NCI-H2107 treated with DMSO at 0.1 percent for 48 hours (cell line): Measurements from ENCODE around the gene CEMIP2.

Source experiments
- DNase-seq: peaks from one replicate; lab custom pipeline; 2025; ENCODE audit not compliant: unreplicated experiment; lab: John Stamatoyannopoulos, UW

Gene CEMIP2

DNA sequence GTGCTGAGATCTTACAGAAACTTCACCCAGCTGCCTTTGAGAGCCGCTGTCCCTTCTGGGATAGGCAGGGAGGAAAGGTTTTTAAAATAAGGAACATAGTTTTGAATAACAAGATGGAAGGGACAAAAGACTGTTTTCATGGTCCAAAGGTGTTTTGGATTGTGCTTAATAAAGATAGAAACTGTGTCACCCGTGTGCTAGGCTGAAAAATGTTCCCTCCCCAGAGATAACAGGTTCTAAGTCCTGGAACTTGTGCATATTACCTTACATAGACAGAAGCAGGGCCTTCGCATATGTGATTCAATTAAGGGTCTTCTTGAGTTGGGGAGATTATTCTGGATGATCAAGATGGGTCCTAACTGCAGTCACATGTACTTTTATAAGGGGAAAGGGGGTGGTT lies 1.9 kb upstream of the CEMIP2 start:
- no peak for DNase-seq

DNA sequence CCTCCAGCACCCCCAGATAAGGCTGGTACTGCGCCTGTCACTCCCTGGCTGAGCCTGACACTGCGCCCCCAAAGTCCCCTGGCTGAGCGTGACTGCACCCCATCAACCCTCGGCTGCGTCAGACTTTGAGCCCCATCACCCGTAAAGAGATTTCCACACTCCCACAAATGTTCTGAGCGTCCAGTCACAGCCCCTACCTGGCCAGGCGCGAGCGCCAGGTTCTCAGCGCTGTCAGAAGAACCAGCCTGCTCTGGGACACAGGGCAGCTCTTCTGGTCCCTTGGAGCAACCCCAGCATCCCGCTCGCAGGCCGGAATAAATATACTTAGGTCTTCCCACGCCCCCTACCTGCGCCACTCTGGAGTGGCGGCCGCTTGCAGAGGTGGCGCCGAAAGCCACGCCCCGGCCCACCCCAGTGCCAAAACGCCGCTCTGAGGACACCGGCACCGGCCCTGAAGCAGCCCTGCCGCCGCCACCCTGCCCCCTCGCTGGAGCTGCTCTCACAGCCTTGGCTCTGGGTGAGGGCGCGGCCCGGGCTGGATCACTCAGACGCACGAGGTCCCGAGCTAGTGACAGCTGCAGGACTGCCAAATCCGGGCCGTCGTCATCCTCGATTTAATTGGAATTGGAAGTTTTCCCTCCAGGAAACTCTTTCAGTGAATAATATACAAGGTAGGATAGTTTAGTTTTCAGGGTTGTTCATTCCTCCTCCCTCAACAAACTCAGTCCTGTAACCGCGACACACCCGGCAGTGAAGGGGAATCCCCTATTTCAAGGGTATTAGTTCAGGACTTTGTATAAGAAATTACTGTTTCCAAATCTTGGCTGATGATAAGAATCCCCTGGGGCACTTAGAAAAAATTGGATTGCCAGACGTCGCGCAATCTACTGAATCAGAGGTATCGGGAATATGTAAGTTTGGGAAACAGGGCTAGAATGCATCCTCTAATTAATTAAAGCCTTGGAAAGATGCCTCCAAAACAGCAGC lies 1.2 kb upstream of the CEMIP2 start:
- DNase-seq: no peak

GRCh38 chr9:71767776-71768321 lies 464 bp downstream of the CEMIP2 start:
- no peak for DNase-seq

DNA sequence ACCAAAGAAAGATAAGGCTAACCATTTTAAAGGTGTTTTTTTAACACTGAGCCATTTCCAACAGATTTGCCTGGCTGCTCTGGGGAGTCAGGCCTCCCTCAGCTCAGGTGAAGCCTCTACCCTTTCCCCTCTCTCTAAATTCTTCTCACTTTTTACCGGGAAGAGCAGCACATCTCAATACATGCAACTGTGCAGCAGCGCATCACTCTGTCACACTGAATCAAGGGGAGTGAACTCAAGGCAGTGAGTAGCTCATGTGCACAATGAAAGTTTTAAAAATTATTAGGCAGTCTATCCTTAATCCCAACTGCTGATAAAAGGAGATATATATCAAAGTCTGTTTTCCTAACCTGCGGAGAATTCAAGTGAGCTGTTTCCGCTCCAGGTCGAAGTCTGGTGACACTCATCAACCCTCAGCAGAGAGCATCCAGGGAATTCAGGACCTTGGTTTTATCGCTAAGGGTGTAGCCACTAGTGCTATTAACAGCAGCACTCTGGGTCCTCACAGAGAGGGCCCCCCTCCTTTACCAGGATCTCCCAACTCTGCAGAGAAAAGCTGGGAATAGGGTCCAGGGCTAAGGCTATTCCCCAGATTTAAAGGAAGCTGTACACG lies 1.0 kb downstream of the CEMIP2 start:
- no peak for DNase-seq

DNA sequence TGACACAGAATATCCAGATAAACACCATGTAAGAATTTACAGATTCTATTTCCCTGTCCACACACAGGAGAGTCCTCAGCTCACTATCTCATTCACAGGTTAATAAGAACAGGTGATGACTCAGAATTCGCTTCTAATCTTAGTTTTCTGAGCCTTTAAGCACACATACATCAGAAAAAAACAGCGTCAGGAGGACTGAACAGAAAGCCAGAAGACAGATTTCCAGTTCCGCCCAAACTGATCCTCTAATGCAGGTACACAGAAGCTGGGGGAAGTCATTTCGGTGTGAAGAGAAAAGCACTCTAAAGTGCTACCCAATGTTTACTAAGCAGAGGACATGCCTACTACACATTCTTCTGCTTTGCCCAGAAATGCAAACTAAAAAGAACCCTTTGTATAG lies 1.6 kb downstream of the CEMIP2 start:
- peak; percentile 28 for DNase-seq

DNA sequence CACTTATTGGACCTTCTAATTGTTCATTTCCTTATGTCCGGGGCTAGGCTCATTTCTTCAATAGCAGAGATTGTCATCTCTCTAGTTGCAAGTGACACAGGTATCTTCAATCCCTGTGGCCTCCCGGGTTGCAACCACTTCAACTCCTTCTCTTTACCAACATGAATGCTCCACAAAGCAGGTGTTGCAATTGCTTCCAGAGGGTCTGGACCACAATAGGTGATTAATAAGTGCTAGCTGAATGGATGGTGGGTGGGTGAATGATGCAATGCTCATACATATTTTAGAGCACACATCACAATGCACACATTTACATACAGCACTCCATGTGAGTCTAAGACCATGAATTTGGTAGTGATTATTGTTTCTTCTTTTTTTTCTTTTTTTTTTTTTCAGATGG lies 2.6 kb downstream of the CEMIP2 start:
- DNase-seq: peak; percentile 61

DNA sequence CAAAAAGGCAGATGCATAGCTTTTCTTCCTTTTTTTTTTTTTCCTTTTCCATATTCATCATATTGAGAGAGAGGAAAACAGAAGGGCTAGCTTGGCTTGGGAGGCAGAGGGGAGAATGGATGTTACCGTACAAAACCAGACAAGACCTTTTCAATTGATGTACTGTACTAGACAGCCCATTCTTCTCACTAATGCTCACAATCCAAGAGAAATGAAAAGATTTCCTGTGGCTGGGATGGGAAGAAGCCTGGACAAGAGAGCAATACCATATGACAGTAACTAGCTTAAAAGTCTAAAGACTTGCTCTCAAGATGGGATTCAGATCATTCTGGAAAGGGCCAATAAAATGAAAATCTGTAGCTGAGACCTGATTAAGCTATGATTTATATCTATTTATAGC lies 3.4 kb downstream of the CEMIP2 start:
- DNase-seq: no peak

DNA sequence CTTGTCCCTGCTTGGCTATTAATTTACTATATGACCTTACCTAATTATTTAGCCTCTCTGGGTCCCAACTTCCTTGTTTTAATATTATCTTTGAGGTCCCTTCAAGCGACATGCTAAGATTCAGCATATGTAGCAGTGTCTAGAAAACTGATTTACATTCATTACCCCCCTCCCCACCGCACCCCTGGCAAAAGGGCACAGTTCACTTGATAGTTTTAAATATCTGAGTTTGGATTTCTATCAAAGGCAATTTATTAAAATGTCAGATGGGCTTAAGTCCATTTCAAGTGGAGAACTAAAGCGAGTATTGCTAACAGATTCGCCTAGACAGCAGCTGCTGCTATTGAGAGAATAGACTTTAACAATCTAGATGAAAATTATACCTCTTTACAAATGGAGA lies 3.9 kb downstream of the CEMIP2 start:
- no peak for DNase-seq

DNA sequence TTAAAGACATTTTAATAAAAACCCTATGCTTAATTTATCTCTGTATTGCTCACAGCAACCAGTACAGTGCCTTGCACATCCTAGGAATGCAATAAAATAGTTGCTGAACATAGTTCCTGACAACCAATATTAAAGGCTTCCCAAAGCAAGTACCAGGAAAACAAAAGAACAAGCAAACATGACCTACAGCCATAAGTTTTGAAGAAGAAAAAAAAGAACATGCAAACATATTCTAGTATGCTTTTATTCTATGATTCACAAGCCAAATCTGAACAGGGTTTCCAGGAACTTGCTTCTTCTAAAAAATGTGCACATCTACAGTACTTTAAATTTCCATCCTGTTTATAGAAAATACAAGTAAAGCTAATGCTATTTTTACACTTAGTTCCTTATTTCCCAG lies 4.5 kb downstream of the CEMIP2 start:
- no peak for DNase-seq

GRCh38 chr9:71762900-71763653 lies 5.2 kb downstream of the CEMIP2 start:
- no peak for DNase-seq

GRCh38 chr9:71761938-71762353 lies 6.4 kb downstream of the CEMIP2 start:
- DNase-seq: peak; percentile 91

DNA sequence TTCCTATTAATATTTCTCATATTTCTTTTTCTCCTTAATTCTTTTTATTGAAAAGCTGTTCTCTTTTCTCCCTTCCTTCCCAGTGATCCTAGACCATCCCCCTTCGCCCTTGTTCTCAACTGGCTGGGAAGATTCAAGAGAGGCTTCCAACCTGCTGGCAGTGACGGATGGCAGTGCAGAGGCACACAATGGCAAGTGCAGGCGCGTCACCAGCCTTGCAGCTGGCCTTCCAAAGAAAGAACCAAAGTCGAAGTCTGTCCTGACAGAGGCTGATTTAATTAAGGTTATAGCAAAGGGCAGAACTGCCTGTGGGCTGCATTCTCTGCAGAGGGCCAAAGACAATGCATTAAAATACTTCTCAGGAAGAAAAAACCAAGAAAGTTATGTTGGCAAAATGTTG lies 7.4 kb downstream of the CEMIP2 start:
- peak; percentile 41 for DNase-seq

GRCh38 chr9:71758785-71759184 lies 9.5 kb downstream of the CEMIP2 start:
- peak; percentile 50 for DNase-seq

DNA sequence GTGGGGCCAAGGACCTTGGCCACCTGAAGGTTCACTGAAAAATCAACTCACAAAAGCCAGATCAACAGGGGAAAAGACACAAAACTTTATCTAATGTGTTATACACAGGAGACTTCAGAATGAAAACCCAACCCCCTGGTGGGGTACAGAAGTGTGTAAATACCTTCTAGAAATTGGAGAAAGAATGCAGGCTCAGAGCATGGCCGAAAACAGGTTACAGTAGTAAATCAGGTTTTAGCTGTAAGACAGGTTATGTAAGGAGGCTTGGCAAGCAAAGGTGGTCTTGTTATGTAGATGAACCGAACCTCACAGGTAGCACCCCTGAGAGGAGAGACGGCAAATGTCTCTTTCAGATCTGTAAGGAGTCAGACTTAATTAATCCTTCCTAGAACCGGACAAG lies 10.0 kb downstream of the CEMIP2 start:
- DNase-seq: no peak

DNA sequence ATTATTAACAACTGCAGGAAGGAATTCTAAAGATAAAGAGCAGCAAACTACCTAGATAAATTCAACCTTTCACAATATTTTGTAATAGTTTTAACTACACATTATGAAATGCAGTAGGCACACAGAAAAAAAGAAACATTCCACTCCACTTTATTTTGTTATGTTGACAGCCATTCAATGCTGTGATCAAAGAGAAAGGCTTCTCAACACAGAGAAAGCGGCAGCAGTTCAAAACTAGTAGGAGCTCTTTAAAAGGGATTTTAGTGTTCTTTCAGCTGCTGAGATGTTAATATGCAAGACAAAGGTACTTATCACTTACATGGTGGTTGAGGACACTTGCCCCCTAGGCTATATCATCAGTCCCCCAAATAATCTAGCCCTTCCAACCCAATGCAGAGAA lies 11.6 kb downstream of the CEMIP2 start:
- no peak for DNase-seq

DNA sequence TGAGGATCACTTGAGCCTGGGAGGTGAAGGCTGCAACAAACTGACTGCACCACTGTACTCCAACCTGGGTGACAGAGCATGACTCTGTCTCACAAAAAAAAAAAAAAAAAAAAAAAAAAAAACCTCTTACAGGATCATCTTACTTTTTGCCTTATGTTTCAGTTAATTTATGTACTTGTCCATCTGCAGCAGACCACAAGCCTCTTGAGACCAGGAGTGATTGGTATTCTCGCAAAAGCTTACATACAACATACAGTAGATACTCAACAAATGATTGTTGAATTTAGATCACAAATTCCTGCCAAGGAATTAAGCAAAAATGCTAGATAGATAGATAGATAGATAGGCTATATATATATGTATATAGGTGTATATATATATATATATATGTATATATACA lies 12.4 kb downstream of the CEMIP2 start:
- DNase-seq: no peak

GRCh38 chr9:71755230-71755629 lies 13.1 kb downstream of the CEMIP2 start:
- DNase-seq: no peak

- no peak for DNase-seq
Measured at GRCh38 chr9:71754151-71754550, 14.2 kb downstream of the CEMIP2 start.

- no peak for DNase-seq
Measured at GRCh38 chr9:71752928-71753327, 15.4 kb downstream of the CEMIP2 start.

DNA sequence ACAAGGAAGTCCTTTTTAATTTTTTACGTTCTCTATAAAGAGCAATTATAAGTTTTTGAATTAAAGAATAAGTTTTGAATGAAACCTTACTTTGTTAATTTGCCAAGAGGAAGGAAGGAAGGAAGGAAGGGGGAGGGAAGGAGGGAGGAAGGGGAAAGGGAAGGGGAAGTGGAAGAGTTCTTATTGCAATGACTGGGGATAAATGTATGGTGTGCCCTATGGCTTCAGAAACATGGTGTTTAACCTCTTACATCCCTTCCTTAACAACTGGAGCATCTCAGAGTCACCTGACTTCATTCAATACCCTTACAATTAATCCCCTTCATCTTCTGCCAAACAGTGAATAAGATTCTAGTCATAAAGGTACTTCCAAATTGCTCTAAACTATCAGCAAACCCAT lies 16.0 kb downstream of the CEMIP2 start:
- DNase-seq: no peak

- DNase-seq: no peak
Measured at GRCh38 chr9:71748280-71748743, 20.0 kb downstream of the CEMIP2 start.
